Kidney capillary endothelial cell (primary cell): ENCODE measurements around the gene MAP1LC3B.

Experiments used
- DNase-seq: peaks from one replicate; pipeline ENCODE4 v3.0.0-alpha.2; 2018; ENCODE audit warnings: low spot score

The MAP1LC3B gene

GRCh38 chr16:87409781-87410180, 17.6 kb downstream of the MAP1LC3B start:
- no peak for DNase-seq

GRCh38 chr16:87410530-87410929, 18.4 kb downstream of the MAP1LC3B start:
- DNase-seq = no peak

GRCh38 chr16:87410968-87411367, 18.8 kb downstream of the MAP1LC3B start:
- DNase-seq = no peak

- no peak for DNase-seq
Measured at GRCh38 chr16:87411375-87412271, 19.5 kb downstream of the MAP1LC3B start.

GRCh38 chr16:87412371-87412995, 20.3 kb downstream of the MAP1LC3B start:
- no peak for DNase-seq

GRCh38 chr16:87412996-87413421, 20.9 kb downstream of the MAP1LC3B start:
- no peak for DNase-seq

- no peak for DNase-seq
Measured at GRCh38 chr16:87414251-87414680, 22.1 kb downstream of the MAP1LC3B start.

GRCh38 chr16:87415441-87415840, 23.3 kb downstream of the MAP1LC3B start:
- DNase-seq = no peak

GRCh38 chr16:87416826-87417527, 24.8 kb downstream of the MAP1LC3B start:
- DNase-seq = peak; percentile 50

GRCh38 chr16:87417528-87417910, 25.4 kb downstream of the MAP1LC3B start:
- no peak for DNase-seq

GRCh38 chr16:87418216-87418615, 26.1 kb downstream of the MAP1LC3B start:
- no peak for DNase-seq

- DNase-seq = no peak
Measured at GRCh38 chr16:87418644-87419043, 26.5 kb downstream of the MAP1LC3B start.

- DNase-seq = no peak
Measured at GRCh38 chr16:87420026-87421002, 28.2 kb downstream of the MAP1LC3B start.

- DNase-seq = no peak
Measured at GRCh38 chr16:87421003-87421912, 29.1 kb downstream of the MAP1LC3B start.

- no peak for DNase-seq
Measured at GRCh38 chr16:87422106-87422505, 30.0 kb downstream of the MAP1LC3B start.

GRCh38 chr16:87423429-87423828, 31.3 kb downstream of the MAP1LC3B start:
- no peak for DNase-seq

GRCh38 chr16:87424266-87424665, 32.1 kb downstream of the MAP1LC3B start:
- no peak for DNase-seq

- no peak for DNase-seq
Measured at GRCh38 chr16:87425941-87426340, 33.8 kb downstream of the MAP1LC3B start.

- DNase-seq = no peak
Measured at GRCh38 chr16:87426423-87427215, 34.5 kb downstream of the MAP1LC3B start.

- peak; percentile 26 for DNase-seq
Measured at GRCh38 chr16:87431926-87432325, 39.8 kb downstream of the MAP1LC3B start.
